Measurements from ENCODE around the gene LAMB2. TPM values are rescaled to one million over a fixed set of nuclear protein-coding genes. Genes with fewer than 3 reads are reported as not detected.
A peak's percentile ranks its signal among the peaks of the same experiment; 100 is the strongest.

Gene LAMB2
- total RNA-seq, 3 donors from 2014 or later (not counting 1 experiment from before 2014, with no cell fraction given): 0.75 to 1.7 (median 1.2) TPM

GRCh38 chr3:49108346-49108745 lies 24.5 kb downstream of the LAMB2 start:
- no peak for TF ChIP-seq CTCF (IDR thresholded peaks at IDR 0.05)
- 90% methylated on average over 13 of the region's 14 CpGs for WGBS (ENCODE audit: insufficient coverage)
- Mint-ChIP-seq H3K27me3 (ENCODE audit: low read depth in 2 of 2) (no peaks in the 10 kb centered on the region), H3K9me3 (no peaks in the 10 kb centered on the region), H3K27ac (no peak overlapping the region), H3K36me3 (no peaks in the 10 kb centered on the region), H3K4me1 (peaks cover 25 to 32% of the 10 kb centered on the region in 2 donors), H3K4me3 (no peak overlapping the region)
- no peak overlapping the region for H3K4me3 ChIP-seq (ENCODE audit: low read length)
- peaks cover 16% of the 10 kb centered on the region for H3K4me1 ChIP-seq (ENCODE audit: control insufficient read depth, insufficient read depth, low read length)
- no peak for DNase-seq
- no peak for ATAC-seq
- H3K27ac ChIP-seq (ENCODE audit: low read length): no peak overlapping the region
- H3K36me3 ChIP-seq (ENCODE audit: control insufficient read depth, insufficient read depth, low read length): peaks cover 42% of the 10 kb centered on the region
- H3K9me3 ChIP-seq (ENCODE audit: control insufficient read depth, insufficient read depth, low read length): no peaks in the 10 kb centered on the region
- intact Hi-C loops (cut with micrococcal nuclease): no loop called here
- H3K27me3 ChIP-seq (ENCODE audit: control insufficient read depth, insufficient read depth, low read length): no peaks in the 10 kb centered on the region

GRCh38 chr3:49104427-49105291 lies 28.2 kb downstream of the LAMB2 start, which contains the start of gene QARS1:
Gene QARS1 (minus strand): TSS chr3:49104757. CDS start chr3:49104733, 24 bp downstream.
- Histone ChIP-seq H3K27me3 (ENCODE audit: control insufficient read depth, insufficient read depth, low read length) (no peaks in the 10 kb centered on the region), H3K27ac (ENCODE audit: low read length) (peak within 1 kb of the TSS; percentile 73), H3K9me3 (ENCODE audit: control insufficient read depth, insufficient read depth, low read length) (no peaks in the 10 kb centered on the region), H3K4me1 (ENCODE audit: control insufficient read depth, insufficient read depth, low read length) (peaks cover 19% of the 10 kb centered on the region), H3K4me3 (ENCODE audit: low read length) (peak within 1 kb of the TSS; percentile 92), H3K36me3 (ENCODE audit: control insufficient read depth, insufficient read depth, low read length) (peaks cover 36% of the 10 kb centered on the region)
- peak; percentile 98 to 99 (median 99) for ATAC-seq
- peaks cover 30 to 35% of the 10 kb centered on the region in 2 donors for H3K4me1 Mint-ChIP-seq
- TF ChIP-seq CTCF (IDR thresholded peaks at IDR 0.05): no peak
- H3K27ac Mint-ChIP-seq: peak within 1 kb of the TSS; percentile 95 to 99
- intact Hi-C loops (cut with micrococcal nuclease): loop anchor here (1.0 kb wide), 2 partner anchors 10 to 16 kb away; partner anchors contain the start of genes QRICH1 and USP19
- H3K9me3 Mint-ChIP-seq: no peaks in the 10 kb centered on the region
- peak within 1 kb of the TSS; percentile 99 for H3K4me3 Mint-ChIP-seq
- peak; percentile 87 to 93 for DNase-seq
- WGBS (ENCODE audit: insufficient coverage): 3% methylated on average over 50 of the region's 50 CpGs
- no peaks in the 10 kb centered on the region for H3K36me3 Mint-ChIP-seq
- H3K27me3 Mint-ChIP-seq (ENCODE audit: low read depth in 2 of 2): no peaks in the 10 kb centered on the region

GRCh38 chr3:49104052-49104426 lies 28.8 kb downstream of the LAMB2 start:
- H3K36me3 Mint-ChIP-seq: no peaks in the 10 kb centered on the region
- intact Hi-C loops (cut with micrococcal nuclease): loop anchor here (1.0 kb wide), 2 partner anchors 10 to 16 kb away; partner anchors contain the start of genes QRICH1 and USP19
- under 1% methylated on average over 7 of the region's 8 CpGs for WGBS (ENCODE audit: insufficient coverage)
- DNase-seq: no peak
- peaks cover 19% of the 10 kb centered on the region for H3K4me1 ChIP-seq (ENCODE audit: control insufficient read depth, insufficient read depth, low read length)
- no peak for ATAC-seq
- peak overlapping the region; percentile 99 for H3K4me3 Mint-ChIP-seq
- peak overlapping the region; percentile 95 to 99 for H3K27ac Mint-ChIP-seq
- peak overlapping the region; percentile 92 for H3K4me3 ChIP-seq (ENCODE audit: low read length)
- no peaks in the 10 kb centered on the region for H3K27me3 ChIP-seq (ENCODE audit: control insufficient read depth, insufficient read depth, low read length)
- peaks cover 30 to 35% of the 10 kb centered on the region in 2 donors for H3K4me1 Mint-ChIP-seq
- peak overlapping the region; percentile 73 for H3K27ac ChIP-seq (ENCODE audit: low read length)
- no peaks in the 10 kb centered on the region for H3K9me3 ChIP-seq (ENCODE audit: control insufficient read depth, insufficient read depth, low read length)
- no peak for TF ChIP-seq CTCF (IDR thresholded peaks at IDR 0.05)
- no peaks in the 10 kb centered on the region for H3K9me3 Mint-ChIP-seq
- no peaks in the 10 kb centered on the region for H3K27me3 Mint-ChIP-seq (ENCODE audit: low read depth in 2 of 2)
- H3K36me3 ChIP-seq (ENCODE audit: control insufficient read depth, insufficient read depth, low read length): peaks cover 36% of the 10 kb centered on the region
